ENCODE data around the gene TMEM26. TPM values are rescaled to one million over a fixed set of nuclear protein-coding genes. Genes with fewer than 3 reads are reported as not detected.

TMEM26 gene
- total RNA-seq, 1 donor from 2014 or later = 0.18 TPM

DNA sequence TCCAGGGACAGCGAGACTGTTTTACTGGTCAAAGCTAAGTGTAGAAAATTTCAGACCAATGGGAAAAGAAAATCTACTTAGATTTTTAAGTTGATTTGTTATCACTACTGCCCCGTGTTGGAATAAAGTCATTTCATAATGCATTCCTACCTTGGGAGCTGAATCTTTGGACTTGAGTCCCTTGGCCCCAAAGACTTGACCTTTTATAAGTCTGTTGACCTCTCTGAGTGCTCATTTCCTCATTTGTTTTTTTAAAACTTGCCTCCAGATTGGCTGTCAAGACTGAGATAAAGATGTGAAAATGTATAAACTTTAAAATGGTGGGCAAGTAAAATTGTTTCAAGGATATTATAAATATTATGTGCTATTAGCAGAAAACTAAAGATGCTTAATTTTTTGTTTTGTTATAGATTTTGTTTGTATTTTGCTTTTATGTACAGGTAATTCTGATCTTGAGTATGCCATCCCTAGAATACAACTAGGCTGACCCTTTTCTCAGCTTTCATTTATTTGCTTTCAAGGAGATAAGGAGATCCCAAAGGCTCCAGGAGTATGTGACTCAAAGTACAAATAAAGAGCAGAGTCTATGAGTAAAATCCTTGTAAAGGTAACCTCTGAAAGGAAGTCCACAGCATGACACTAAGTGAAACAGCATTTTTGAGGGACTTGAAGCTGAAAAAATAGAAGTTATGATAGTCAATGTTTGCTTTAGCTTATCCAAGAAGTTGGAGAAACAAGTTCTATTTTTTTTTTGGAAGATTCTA is 54.6 kb downstream of the TMEM26 start:
- FAIRE-seq = no peak
- H3K27me3 ChIP-seq (ENCODE audit: insufficient read depth, low read length) = no peaks in the 10 kb centered on the region
- Mint-ChIP-seq H3K27me3 (ENCODE audit: low read depth, unreplicated experiment) (peaks cover 1% of the 10 kb centered on the region), H3K36me3 (ENCODE audit: low read depth, unreplicated experiment) (no peaks in the 10 kb centered on the region), H3K9me3 (ENCODE audit: unreplicated experiment) (no peaks in the 10 kb centered on the region), H3K27ac (ENCODE audit: unreplicated experiment) (no peak overlapping the region), H3K4me1 (ENCODE audit: low read depth, unreplicated experiment) (peaks cover 11% of the 10 kb centered on the region), H3K4me3 (ENCODE audit: unreplicated experiment) (no peak overlapping the region)
- no peak for TF ChIP-seq EZH2 (IDR thresholded peaks at IDR 0.05; ENCODE audit: insufficient read depth, low read length)
- TF ChIP-seq, protein P1, sequence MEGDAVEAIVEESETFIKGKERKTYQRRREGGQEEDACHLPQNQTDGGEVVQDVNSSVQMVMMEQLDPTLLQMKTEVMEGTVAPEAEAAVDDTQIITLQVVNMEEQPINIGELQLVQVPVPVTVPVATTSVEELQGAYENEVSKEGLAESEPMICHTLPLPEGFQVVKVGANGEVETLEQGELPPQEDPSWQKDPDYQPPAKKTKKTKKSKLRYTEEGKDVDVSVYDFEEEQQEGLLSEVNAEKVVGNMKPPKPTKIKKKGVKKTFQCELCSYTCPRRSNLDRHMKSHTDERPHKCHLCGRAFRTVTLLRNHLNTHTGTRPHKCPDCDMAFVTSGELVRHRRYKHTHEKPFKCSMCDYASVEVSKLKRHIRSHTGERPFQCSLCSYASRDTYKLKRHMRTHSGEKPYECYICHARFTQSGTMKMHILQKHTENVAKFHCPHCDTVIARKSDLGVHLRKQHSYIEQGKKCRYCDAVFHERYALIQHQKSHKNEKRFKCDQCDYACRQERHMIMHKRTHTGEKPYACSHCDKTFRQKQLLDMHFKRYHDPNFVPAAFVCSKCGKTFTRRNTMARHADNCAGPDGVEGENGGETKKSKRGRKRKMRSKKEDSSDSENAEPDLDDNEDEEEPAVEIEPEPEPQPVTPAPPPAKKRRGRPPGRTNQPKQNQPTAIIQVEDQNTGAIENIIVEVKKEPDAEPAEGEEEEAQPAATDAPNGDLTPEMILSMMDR (IDR thresholded peaks at IDR 0.05; ENCODE audit: insufficient read depth, low read depth, low read length) = no peak
- no peaks in the 10 kb centered on the region for H3K79me2 ChIP-seq (ENCODE audit: insufficient read depth, low read length)
- peak; percentile 49 for DNase-seq (ENCODE audit: low read depth)
- H3K36me3 ChIP-seq (ENCODE audit: insufficient read depth, low read length) = no peaks in the 10 kb centered on the region
- no peak overlapping the region for H3K27ac ChIP-seq (ENCODE audit: low read depth, low read length)
- peak overlapping the region; percentile 72 for H3K4me2 ChIP-seq (ENCODE audit: low read length)
- no peaks in the 10 kb centered on the region for H3K9me3 ChIP-seq (ENCODE audit: insufficient read depth, low read depth, low read length)
- no peak overlapping the region for H3K9ac ChIP-seq (ENCODE audit: low read length)
- H2AFZ ChIP-seq (ENCODE audit: low read depth, low read length) = no peak overlapping the region
- H4K20me1 ChIP-seq (ENCODE audit: insufficient read depth, low read length) = no peaks in the 10 kb centered on the region
- H3K4me1 ChIP-seq (ENCODE audit: insufficient read depth, low read length) = peaks cover 8% of the 10 kb centered on the region
- H3K4me3 ChIP-seq (ENCODE audit: insufficient read depth, low read depth, low read length) = no peak overlapping the region

DNA sequence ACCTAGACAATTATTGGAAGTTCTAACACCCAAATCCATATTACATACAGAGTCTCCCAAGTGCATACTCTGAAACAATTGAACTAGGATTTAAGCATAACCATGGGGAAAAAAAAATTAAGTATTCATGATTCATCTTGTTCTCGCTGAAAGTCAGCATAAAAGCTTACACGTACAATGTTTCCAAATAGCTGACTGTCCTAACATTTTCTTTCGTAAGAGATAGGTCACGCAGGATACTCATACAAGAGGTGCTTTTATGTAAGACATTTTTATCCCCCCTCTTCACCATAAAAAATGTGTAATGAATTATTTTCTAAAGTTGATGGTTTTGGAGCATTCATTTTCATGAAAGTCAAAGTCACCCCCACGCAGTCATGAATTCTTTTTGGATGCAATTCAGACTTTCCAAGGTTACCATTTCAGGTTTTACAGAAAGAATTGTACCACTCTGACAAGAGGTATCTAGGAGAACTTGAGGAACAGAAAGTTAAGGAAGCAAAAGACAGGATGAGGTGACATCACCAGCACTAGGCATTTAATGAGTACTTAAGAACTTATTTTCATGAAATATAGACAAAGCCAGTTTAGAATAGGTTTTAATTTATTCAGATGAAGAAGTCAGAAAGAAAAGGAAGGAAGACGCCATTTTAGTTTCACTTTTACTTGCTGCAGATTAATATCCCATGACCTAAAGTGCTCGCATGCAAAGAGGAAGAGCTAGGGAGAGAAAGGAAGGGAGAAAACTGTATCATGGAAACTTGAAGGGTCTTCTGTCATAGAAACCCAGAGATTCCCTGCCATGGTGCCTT is 55.8 kb downstream of the TMEM26 start:
- H3K9me3 Mint-ChIP-seq (ENCODE audit: unreplicated experiment) = no peaks in the 10 kb centered on the region
- DNase-seq (ENCODE audit: low read depth) (peak; percentile 69), FAIRE-seq (peak; percentile 73)
- H3K27ac Mint-ChIP-seq (ENCODE audit: unreplicated experiment) = peak overlapping the region; percentile 10
- no peak overlapping the region for H3K9ac ChIP-seq (ENCODE audit: low read length)
- peak overlapping the region; percentile 37 for H3K4me3 ChIP-seq (ENCODE audit: insufficient read depth, low read depth, low read length)
- H3K36me3 Mint-ChIP-seq (ENCODE audit: low read depth, unreplicated experiment) = peaks cover 2% of the 10 kb centered on the region
- no peak overlapping the region for H3K4me3 Mint-ChIP-seq (ENCODE audit: unreplicated experiment)
- no peaks in the 10 kb centered on the region for H3K36me3 ChIP-seq (ENCODE audit: insufficient read depth, low read length)
- H3K4me1 Mint-ChIP-seq (ENCODE audit: low read depth, unreplicated experiment) = peaks cover 11% of the 10 kb centered on the region
- H3K79me2 ChIP-seq (ENCODE audit: insufficient read depth, low read length) = no peaks in the 10 kb centered on the region
- TF ChIP-seq, protein P1 (IDR thresholded peaks at IDR 0.05; ENCODE audit: insufficient read depth, low read depth, low read length) = no peak
- TF ChIP-seq EZH2 (IDR thresholded peaks at IDR 0.05; ENCODE audit: insufficient read depth, low read length) = no peak
- peak overlapping the region; percentile 72 for H3K4me2 ChIP-seq (ENCODE audit: low read length)
- no peak overlapping the region for H3K27ac ChIP-seq (ENCODE audit: low read depth, low read length)
- peaks cover 1% of the 10 kb centered on the region for H3K27me3 Mint-ChIP-seq (ENCODE audit: low read depth, unreplicated experiment)
- no peaks in the 10 kb centered on the region for H3K27me3 ChIP-seq (ENCODE audit: insufficient read depth, low read length)
- no peaks in the 10 kb centered on the region for H3K9me3 ChIP-seq (ENCODE audit: insufficient read depth, low read depth, low read length)
- H4K20me1 ChIP-seq (ENCODE audit: insufficient read depth, low read length) = no peaks in the 10 kb centered on the region
- peak overlapping the region; percentile 54 for H2AFZ ChIP-seq (ENCODE audit: low read depth, low read length)
- H3K4me1 ChIP-seq (ENCODE audit: insufficient read depth, low read length) = peaks cover 8% of the 10 kb centered on the region
